C4-2B (cell line): Measurements from ENCODE around the gene PVRIG.

Experiments
- ZFX ChIP-seq: fragments of 450-650 bp; IDR thresholded peaks from 2 replicates; pipeline ENCODE4 v1.6.1; 2017
- TF ChIP-seq, protein P1 (sequence below): fragments of 450-650 bp; conservative IDR thresholded peaks from 2 replicates; pipeline ENCODE4 v1.5.1; 2017; ENCODE audit warnings: mild to moderate bottlenecking

GRCh38 chr7:100267648-100268047, 47.9 kb downstream of the PVRIG start:
- TF ChIP-seq, protein P1, sequence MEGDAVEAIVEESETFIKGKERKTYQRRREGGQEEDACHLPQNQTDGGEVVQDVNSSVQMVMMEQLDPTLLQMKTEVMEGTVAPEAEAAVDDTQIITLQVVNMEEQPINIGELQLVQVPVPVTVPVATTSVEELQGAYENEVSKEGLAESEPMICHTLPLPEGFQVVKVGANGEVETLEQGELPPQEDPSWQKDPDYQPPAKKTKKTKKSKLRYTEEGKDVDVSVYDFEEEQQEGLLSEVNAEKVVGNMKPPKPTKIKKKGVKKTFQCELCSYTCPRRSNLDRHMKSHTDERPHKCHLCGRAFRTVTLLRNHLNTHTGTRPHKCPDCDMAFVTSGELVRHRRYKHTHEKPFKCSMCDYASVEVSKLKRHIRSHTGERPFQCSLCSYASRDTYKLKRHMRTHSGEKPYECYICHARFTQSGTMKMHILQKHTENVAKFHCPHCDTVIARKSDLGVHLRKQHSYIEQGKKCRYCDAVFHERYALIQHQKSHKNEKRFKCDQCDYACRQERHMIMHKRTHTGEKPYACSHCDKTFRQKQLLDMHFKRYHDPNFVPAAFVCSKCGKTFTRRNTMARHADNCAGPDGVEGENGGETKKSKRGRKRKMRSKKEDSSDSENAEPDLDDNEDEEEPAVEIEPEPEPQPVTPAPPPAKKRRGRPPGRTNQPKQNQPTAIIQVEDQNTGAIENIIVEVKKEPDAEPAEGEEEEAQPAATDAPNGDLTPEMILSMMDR, result no peak
- no peak for TF ChIP-seq ZFX
